AG09309 (cell line): Measurements from ENCODE around the gene ADH1B.

ENCODE experiments used
- DNase-seq: peaks from one replicate; pipeline ENCODE4 v3.0.0-alpha.2; 2010; ENCODE audit warnings: low read depth
- H3K4me3 ChIP-seq: 2 replicates; pipeline ENCODE4 v1.5.1; 2011; ENCODE audit warnings: mild to moderate bottlenecking, low read depth, low read length, moderate library complexity; ENCODE audit not compliant: control insufficient read depth
- CTCF ChIP-seq: IDR thresholded peaks from 2 replicates; pipeline ENCODE4 v1.5.1; 2011; ENCODE audit warnings: mild to moderate bottlenecking, low read depth, low read length, inconsistent platforms; ENCODE audit not compliant: insufficient read depth, control insufficient read depth; ENCODE audit errors: missing control alignments

ADH1B gene

GRCh38 chr4:99305638-99306400, 15.4 kb downstream of the ADH1B start:
- no peak overlapping the region for H3K4me3 ChIP-seq
- no peak for DNase-seq
- TF ChIP-seq CTCF, result no peak

- TF ChIP-seq CTCF, result no peak
- no peak overlapping the region for H3K4me3 ChIP-seq
- DNase-seq, result no peak
These were observed 19.6 kb downstream of the ADH1B start for GRCh38 chr4:99301376-99302164.

GRCh38 chr4:99300934-99301333, 20.3 kb downstream of the ADH1B start:
- no peak overlapping the region for H3K4me3 ChIP-seq
- no peak for TF ChIP-seq CTCF
- DNase-seq, result peak; percentile 89

- no peak overlapping the region for H3K4me3 ChIP-seq
- TF ChIP-seq CTCF, result no peak
- no peak for DNase-seq
These were observed 27.8 kb downstream of the ADH1B start for GRCh38 chr4:99293357-99293756.

- no peak within 1 kb of the TSS for H3K4me3 ChIP-seq
- no peak for TF ChIP-seq CTCF
- DNase-seq, result no peak
These were observed 30.1 kb downstream of the ADH1B start, which contains the start of gene ADH1A for GRCh38 chr4:99290848-99291786. Gene ADH1A (minus strand): TSS chr4:99290985. CDS start chr4:99290914, 71 bp downstream.

GRCh38 chr4:99285387-99285786, 35.8 kb downstream of the ADH1B start:
- H3K4me3 ChIP-seq, result no peak overlapping the region
- DNase-seq, result no peak
- no peak for TF ChIP-seq CTCF
